Osteocyte (in vitro differentiated cells): ENCODE data around the gene ZSWIM3. TPM values are rescaled to one million over a fixed set of nuclear protein-coding genes. Genes with fewer than 3 reads are reported as not detected.

Source experiments
- DNase-seq: peaks from one replicate; pipeline ENCODE4 v3.0.0; 2021; ENCODE audit warnings: mixed read lengths; ENCODE audit not compliant: unreplicated experiment; ENCODE audit errors: extremely low spot score
- H3K27ac Mint-ChIP-seq: one replicate; pipeline ENCODE4 v1.8.0; 2021; ENCODE audit warnings: mild to moderate bottlenecking, mixed read lengths; ENCODE audit not compliant: unreplicated experiment
- H3K27me3 Mint-ChIP-seq: one replicate; pipeline ENCODE4 v1.8.0; 2021; ENCODE audit warnings: mixed read lengths; ENCODE audit not compliant: unreplicated experiment
- H3K36me3 Mint-ChIP-seq: one replicate; pipeline ENCODE4 v1.8.0; 2021; ENCODE audit warnings: mixed read lengths; ENCODE audit not compliant: unreplicated experiment
- H3K4me1 Mint-ChIP-seq: one replicate; pipeline ENCODE4 v1.8.0; 2021; ENCODE audit warnings: mixed read lengths; ENCODE audit not compliant: unreplicated experiment
- H3K4me3 Mint-ChIP-seq: one replicate; pipeline ENCODE4 v1.8.0; 2021; ENCODE audit warnings: mild to moderate bottlenecking, moderate library complexity, mixed read lengths; ENCODE audit not compliant: unreplicated experiment
- H3K9me3 Mint-ChIP-seq: one replicate; pipeline ENCODE4 v1.8.0; 2021; ENCODE audit warnings: mixed read lengths; ENCODE audit not compliant: unreplicated experiment
- CTCF ChIP-seq: fragments of 200-600 bp; sonication (generic); IDR thresholded peaks from 2 replicates; pipeline ENCODE4 v1.5.0; 2021; ENCODE audit warnings: antibody characterized with exemption, mild to moderate bottlenecking, moderate library complexity
- total RNA-seq: library from RNA; stranded (reverse); gene quantifications from 2 replicates; pipeline ENCODE4 v1.2.1, GENCODE V29; 2021

The ZSWIM3 gene
- total RNA-seq, 1 donor from 2014 or later: 3.9 TPM

- no peak for TF ChIP-seq CTCF
- H3K4me3 Mint-ChIP-seq: peak within 1 kb of the TSS; percentile 88
- peak within 1 kb of the TSS; percentile 93 for H3K27ac Mint-ChIP-seq
- peaks cover 8% of the 10 kb centered on the region for H3K36me3 Mint-ChIP-seq
- H3K4me1 Mint-ChIP-seq: peaks cover 19% of the 10 kb centered on the region
- peak; percentile 95 for DNase-seq
- H3K27me3 Mint-ChIP-seq: no peaks in the 10 kb centered on the region
- no peaks in the 10 kb centered on the region for H3K9me3 Mint-ChIP-seq
Observed at GRCh38 chr20:45890985-45891983, 33.9 kb downstream of the ZSWIM3 start, which contains the start of the genes CTSA and NEURL2. Gene CTSA (plus strand): TSS chr20:45891335. CDS start chr20:45891569, 234 bp downstream. Gene NEURL2 (minus strand): TSS chr20:45891208. CDS start chr20:45890991, 217 bp downstream.

GRCh38 chr20:45892049-45892825 lies 34.8 kb downstream of the ZSWIM3 start:
- peaks cover 18% of the 10 kb centered on the region for H3K4me1 Mint-ChIP-seq
- H3K27ac Mint-ChIP-seq: peak overlapping the region; percentile 86
- DNase-seq: no peak
- no peaks in the 10 kb centered on the region for H3K27me3 Mint-ChIP-seq
- H3K4me3 Mint-ChIP-seq: peak overlapping the region; percentile 88
- H3K36me3 Mint-ChIP-seq: peaks cover 13% of the 10 kb centered on the region
- H3K9me3 Mint-ChIP-seq: no peaks in the 10 kb centered on the region
- TF ChIP-seq CTCF: peak; percentile 9

- Mint-ChIP-seq H3K9me3 (no peaks in the 10 kb centered on the region), H3K27me3 (no peaks in the 10 kb centered on the region), H3K4me1 (peaks cover 18% of the 10 kb centered on the region), H3K36me3 (peaks cover 21% of the 10 kb centered on the region), H3K27ac (no peak overlapping the region), H3K4me3 (peak overlapping the region; percentile 88)
- DNase-seq: no peak
- TF ChIP-seq CTCF: no peak
Observed at GRCh38 chr20:45892828-45893500, 35.5 kb downstream of the ZSWIM3 start.

GRCh38 chr20:45893831-45894230 lies 36.4 kb downstream of the ZSWIM3 start:
- Mint-ChIP-seq H3K4me3 (peak overlapping the region; percentile 14), H3K9me3 (no peaks in the 10 kb centered on the region), H3K27me3 (no peaks in the 10 kb centered on the region), H3K4me1 (peaks cover 18% of the 10 kb centered on the region), H3K27ac (no peak overlapping the region), H3K36me3 (peaks cover 24% of the 10 kb centered on the region)
- no peak for DNase-seq
- TF ChIP-seq CTCF: no peak
